ENCODE data around the gene CLBA1. TPM values are rescaled to one million over a fixed set of nuclear protein-coding genes. Genes with fewer than 3 reads are reported as not detected.
"Not testable (repeated sequence)": the region's sequence is repeated elsewhere in the genome, so short reads cannot be mapped to it uniquely, and the experiment has no call there.

CLBA1 gene
- total and polyA plus RNA-seq, 5 donors from 2014 or later, result 0.32 to 1.1 (median 0.92) TPM; not detected in 1

DNA sequence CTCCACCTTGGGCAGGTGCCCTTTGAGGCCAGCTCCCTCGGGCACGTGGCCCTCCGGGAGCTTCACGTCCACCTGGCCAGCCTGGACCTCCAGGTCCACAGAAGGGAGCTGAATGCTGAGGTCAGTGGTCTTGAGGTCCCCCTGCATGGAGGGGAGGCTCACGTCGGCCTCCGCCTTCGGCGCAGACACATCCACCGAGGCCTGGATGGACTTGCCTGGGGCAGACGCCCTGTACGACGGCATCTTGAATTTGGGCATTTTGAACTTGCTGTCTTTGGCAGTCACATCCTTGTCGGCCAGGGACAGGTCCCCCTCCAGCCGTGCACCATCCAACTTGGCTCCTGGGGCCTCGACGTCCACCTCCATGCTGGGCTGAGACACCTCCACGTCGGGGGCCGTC, 40.3 kb upstream of the CLBA1 start:
- ATAC-seq (ENCODE audit: low read depth in 2 of 2); H3K4me3 Mint-ChIP-seq; H3K27ac Mint-ChIP-seq; DNase-seq; H3K27ac ChIP-seq (ENCODE audit: insufficient read depth, low read length, poor library complexity, severe bottlenecking); H3K4me1 ChIP-seq (ENCODE audit: control insufficient read depth, insufficient read depth, low read length, poor library complexity, severe bottlenecking); H3K4me1 Mint-ChIP-seq; H3K4me3 ChIP-seq (ENCODE audit: low read depth, low read length); H3K9me3 ChIP-seq (ENCODE audit: control insufficient read depth in 2 of 2, low read length in 2 of 2); H3K27me3 ChIP-seq (ENCODE audit: control insufficient read depth, insufficient read depth, low read length); H3K36me3 Mint-ChIP-seq; H3K27me3 Mint-ChIP-seq; H3K36me3 ChIP-seq (ENCODE audit: control insufficient read depth, insufficient read depth, low read length); H3K9me3 Mint-ChIP-seq: not testable (repeated sequence)

DNA sequence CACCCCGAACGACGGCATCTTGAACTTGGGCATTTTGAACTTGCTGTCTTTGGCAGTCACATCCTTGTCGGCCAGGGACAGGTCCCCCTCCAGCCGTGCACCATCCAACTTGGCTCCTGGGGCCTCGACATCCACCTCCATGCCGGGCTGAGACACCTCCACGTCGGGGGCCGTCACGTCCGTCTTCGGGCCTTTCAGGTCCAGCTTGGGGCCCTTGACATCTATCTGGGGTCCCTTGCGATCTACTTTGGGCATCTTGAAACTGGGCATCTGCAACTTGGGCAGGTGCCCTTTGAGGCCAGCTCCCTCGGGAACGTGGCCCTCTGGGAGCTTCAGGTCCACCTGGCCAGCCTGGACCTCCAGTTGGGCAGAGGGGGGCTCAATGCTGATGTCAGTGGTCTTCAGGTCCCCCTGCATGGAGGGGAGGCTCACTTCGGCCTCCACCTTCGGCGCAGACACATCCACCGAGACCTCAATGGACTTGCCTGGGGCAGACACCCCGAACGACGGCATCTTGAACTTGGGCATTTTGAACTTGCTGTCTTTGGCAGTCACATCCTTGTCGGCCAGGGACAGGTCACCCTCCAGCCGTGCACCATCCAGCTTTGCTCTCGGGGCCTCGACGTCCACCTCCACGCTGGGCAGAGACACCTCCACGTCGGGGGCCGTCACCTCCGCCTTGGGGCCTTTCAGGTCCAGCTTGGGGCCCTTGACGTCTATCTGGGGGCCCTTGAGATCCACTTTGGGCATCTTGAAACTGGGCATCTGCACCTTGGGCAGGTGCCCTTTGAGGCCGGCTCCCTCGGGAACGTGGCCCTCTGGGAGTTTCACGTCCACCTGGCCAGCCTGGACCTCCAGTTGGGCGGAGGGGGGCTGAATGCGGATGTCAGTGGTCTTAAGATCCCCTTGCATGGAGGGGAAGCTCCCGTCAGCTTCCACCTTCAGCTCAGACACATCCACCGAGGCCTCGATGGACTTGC, 39.3 kb upstream of the CLBA1 start:
- not testable (repeated sequence) for H3K36me3 ChIP-seq (ENCODE audit: control insufficient read depth, insufficient read depth, low read length); H3K9me3 ChIP-seq (ENCODE audit: control insufficient read depth in 2 of 2, low read length in 2 of 2); H3K4me3 ChIP-seq (ENCODE audit: low read depth, low read length); H3K27ac Mint-ChIP-seq; H3K4me1 Mint-ChIP-seq; H3K4me3 Mint-ChIP-seq; DNase-seq; H3K27me3 ChIP-seq (ENCODE audit: control insufficient read depth, insufficient read depth, low read length); ATAC-seq (ENCODE audit: low read depth in 2 of 2); H3K36me3 Mint-ChIP-seq; H3K4me1 ChIP-seq (ENCODE audit: control insufficient read depth, insufficient read depth, low read length, poor library complexity, severe bottlenecking); H3K27me3 Mint-ChIP-seq; H3K27ac ChIP-seq (ENCODE audit: insufficient read depth, low read length, poor library complexity, severe bottlenecking); H3K9me3 Mint-ChIP-seq

DNA sequence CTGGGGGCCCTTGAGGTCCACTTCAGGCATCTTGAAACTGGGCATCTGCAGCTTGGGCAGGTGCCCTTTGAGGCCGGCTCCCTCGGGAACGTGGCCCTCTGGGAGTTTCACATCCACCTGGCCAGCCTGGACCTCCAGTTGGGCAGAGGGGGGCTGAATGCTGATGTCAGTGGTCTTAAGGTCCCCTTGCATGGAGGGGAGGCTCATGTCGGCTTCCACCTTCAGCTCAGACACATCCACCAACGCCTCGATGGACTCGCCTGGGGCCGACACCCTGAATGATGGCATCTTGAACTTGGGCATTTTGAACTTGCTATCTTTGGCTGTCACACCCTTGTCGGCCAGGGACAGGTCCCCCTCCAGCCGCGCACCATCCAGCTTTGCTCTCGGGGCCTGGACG, 38.4 kb upstream of the CLBA1 start:
- not testable (repeated sequence) for H3K9me3 ChIP-seq (ENCODE audit: control insufficient read depth in 2 of 2, low read length in 2 of 2); H3K4me1 Mint-ChIP-seq; H3K27ac ChIP-seq (ENCODE audit: insufficient read depth, low read length, poor library complexity, severe bottlenecking); H3K4me1 ChIP-seq (ENCODE audit: control insufficient read depth, insufficient read depth, low read length, poor library complexity, severe bottlenecking); H3K4me3 ChIP-seq (ENCODE audit: low read depth, low read length); DNase-seq; H3K9me3 Mint-ChIP-seq; H3K36me3 ChIP-seq (ENCODE audit: control insufficient read depth, insufficient read depth, low read length); H3K27me3 ChIP-seq (ENCODE audit: control insufficient read depth, insufficient read depth, low read length); H3K4me3 Mint-ChIP-seq; H3K27me3 Mint-ChIP-seq; H3K27ac Mint-ChIP-seq; ATAC-seq (ENCODE audit: low read depth in 2 of 2); H3K36me3 Mint-ChIP-seq

DNA sequence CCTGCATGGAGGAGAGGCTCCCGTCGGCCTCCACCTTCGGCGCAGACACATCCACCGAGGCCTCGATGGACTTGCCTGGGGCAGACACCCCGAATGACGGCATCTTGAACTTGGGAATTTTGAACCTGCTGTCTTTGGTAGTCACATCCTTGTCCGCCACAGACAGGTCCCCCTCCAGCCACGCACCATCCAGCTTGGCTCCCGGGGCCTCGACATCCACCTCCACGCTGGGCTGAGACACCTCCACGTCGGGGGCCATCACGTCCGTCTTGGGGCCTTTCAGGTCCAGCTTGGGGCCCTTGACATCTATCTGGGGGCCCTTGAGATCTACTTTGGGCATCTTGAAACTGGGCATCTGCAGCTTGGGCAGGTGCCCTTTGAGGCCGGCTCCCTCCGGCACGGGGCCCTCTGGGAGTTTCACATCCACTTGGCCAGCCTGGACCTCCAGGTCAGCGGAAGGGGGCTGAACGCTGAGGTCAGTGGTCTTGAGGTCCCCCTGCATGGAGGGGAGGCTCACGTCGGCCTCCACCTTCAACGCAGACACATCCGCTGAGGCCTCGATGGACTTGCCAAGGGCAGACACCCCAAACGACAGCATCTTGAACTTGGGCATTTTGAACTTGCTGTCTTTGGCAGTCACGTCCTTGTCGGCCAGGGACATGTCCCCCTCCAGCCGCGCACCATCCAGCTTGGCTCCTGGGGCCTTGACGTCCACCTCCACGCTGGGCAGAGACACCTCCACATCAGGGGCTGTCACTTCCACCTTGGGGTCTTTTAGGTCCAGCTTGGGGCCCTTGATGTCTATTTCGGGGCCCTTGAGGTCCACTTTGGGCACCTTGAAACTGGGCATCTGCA, 37.5 kb upstream of the CLBA1 start:
- not testable (repeated sequence) for H3K27me3 ChIP-seq (ENCODE audit: control insufficient read depth, insufficient read depth, low read length); H3K27me3 Mint-ChIP-seq; H3K36me3 Mint-ChIP-seq; ATAC-seq (ENCODE audit: low read depth in 2 of 2); H3K4me1 Mint-ChIP-seq; H3K27ac Mint-ChIP-seq; H3K27ac ChIP-seq (ENCODE audit: insufficient read depth, low read length, poor library complexity, severe bottlenecking); H3K9me3 ChIP-seq (ENCODE audit: control insufficient read depth in 2 of 2, low read length in 2 of 2); H3K4me1 ChIP-seq (ENCODE audit: control insufficient read depth, insufficient read depth, low read length, poor library complexity, severe bottlenecking); H3K9me3 Mint-ChIP-seq; H3K36me3 ChIP-seq (ENCODE audit: control insufficient read depth, insufficient read depth, low read length); H3K4me3 ChIP-seq (ENCODE audit: low read depth, low read length); H3K4me3 Mint-ChIP-seq; DNase-seq

DNA sequence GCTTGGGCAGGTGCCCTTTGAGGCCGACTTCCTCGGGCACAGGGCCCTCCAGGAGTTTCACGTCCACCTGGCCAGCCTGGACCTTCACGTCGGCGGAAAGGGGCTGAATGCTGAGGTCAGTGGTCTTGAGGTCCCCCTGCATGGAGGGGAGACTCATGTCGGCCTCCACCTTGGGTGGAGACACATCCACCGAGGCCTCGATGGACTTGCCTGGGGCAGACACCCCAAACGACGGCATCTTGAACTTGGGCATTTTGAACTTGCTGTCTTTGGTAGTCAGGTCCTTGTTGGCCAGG, 36.9 kb upstream of the CLBA1 start:
- Mint-ChIP-seq H3K36me3 (no peaks in the 10 kb centered on the region), H3K27ac (no peak overlapping the region), H3K9me3 (no peaks in the 10 kb centered on the region), H3K4me3 (no peak overlapping the region), H3K27me3 (no peaks in the 10 kb centered on the region), H3K4me1 (no peaks in the 10 kb centered on the region)
- Histone ChIP-seq H3K4me1 (ENCODE audit: control insufficient read depth, insufficient read depth, low read length, poor library complexity, severe bottlenecking) (no peaks in the 10 kb centered on the region), H3K27me3 (ENCODE audit: control insufficient read depth, insufficient read depth, low read length) (no peaks in the 10 kb centered on the region), H3K27ac (ENCODE audit: insufficient read depth, low read length, poor library complexity, severe bottlenecking) (no peak overlapping the region), H3K36me3 (ENCODE audit: control insufficient read depth, insufficient read depth, low read length) (no peaks in the 10 kb centered on the region), H3K9me3 (ENCODE audit: control insufficient read depth in 2 of 2, low read length in 2 of 2) (no peaks in the 10 kb centered on the region), H3K4me3 (ENCODE audit: low read depth, low read length) (no peak overlapping the region)
- no peak for ATAC-seq (ENCODE audit: low read depth in 2 of 2)
- DNase-seq, result no peak

DNA sequence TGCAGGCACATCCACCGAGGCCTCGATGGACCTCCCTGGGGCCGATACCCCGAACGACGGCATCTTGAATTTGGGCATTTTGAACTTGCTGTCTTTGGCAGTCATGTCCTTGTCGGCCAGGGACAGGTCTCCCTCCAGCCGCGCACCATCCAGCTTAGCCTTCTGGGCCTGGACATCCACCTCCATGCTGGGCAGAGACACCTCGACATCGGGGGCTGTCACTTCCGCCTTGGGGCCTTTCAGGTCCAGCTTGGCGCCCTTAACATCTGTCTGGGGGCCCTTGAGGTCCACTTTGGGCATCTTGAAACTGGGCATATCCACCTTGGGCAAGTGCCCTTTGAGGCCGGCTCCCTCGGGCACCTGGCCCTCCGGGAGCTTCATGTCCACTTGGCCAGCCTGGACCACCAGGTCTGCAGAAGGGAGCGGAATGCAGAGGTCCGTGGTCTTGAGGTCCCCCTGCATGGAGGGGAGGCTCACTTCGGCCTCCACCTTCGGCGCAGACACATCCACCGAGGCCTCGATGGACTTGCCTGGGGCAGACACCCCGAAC, 36.1 kb upstream of the CLBA1 start:
- H3K9me3 Mint-ChIP-seq; H3K27me3 ChIP-seq (ENCODE audit: control insufficient read depth, insufficient read depth, low read length); H3K4me3 ChIP-seq (ENCODE audit: low read depth, low read length); H3K9me3 ChIP-seq (ENCODE audit: control insufficient read depth in 2 of 2, low read length in 2 of 2); H3K27ac ChIP-seq (ENCODE audit: insufficient read depth, low read length, poor library complexity, severe bottlenecking); H3K4me1 ChIP-seq (ENCODE audit: control insufficient read depth, insufficient read depth, low read length, poor library complexity, severe bottlenecking); DNase-seq; H3K27me3 Mint-ChIP-seq; H3K4me1 Mint-ChIP-seq; H3K27ac Mint-ChIP-seq; ATAC-seq (ENCODE audit: low read depth in 2 of 2); H3K36me3 Mint-ChIP-seq; H3K36me3 ChIP-seq (ENCODE audit: control insufficient read depth, insufficient read depth, low read length); H3K4me3 Mint-ChIP-seq: not testable (repeated sequence)

DNA sequence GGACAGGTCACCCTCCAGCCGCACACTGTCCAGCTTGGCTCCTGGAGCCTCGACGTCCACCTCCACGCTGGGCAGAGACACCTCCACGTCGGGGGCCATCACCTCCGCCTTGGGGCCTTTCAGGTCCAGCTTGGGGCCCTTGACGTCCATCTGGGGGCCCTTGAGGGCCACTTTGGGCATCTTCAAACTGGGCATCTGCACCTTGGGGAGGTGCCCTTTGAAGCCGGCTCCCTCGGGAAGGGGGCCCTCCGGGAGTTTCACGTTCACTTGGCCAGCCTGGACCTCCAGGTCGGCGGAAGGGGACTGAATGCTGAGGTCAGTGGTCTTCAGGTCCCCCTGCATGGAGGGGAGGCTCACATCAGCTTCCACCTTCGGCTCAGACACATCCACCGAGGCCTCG, 35.6 kb upstream of the CLBA1 start:
- Histone ChIP-seq H3K27ac (ENCODE audit: insufficient read depth, low read length, poor library complexity, severe bottlenecking) (no peak overlapping the region), H3K9me3 (ENCODE audit: control insufficient read depth in 2 of 2, low read length in 2 of 2) (no peaks in the 10 kb centered on the region), H3K36me3 (ENCODE audit: control insufficient read depth, insufficient read depth, low read length) (no peaks in the 10 kb centered on the region), H3K4me1 (ENCODE audit: control insufficient read depth, insufficient read depth, low read length, poor library complexity, severe bottlenecking) (no peaks in the 10 kb centered on the region), H3K27me3 (ENCODE audit: control insufficient read depth, insufficient read depth, low read length) (no peaks in the 10 kb centered on the region), H3K4me3 (ENCODE audit: low read depth, low read length) (no peak overlapping the region)
- Mint-ChIP-seq H3K27ac (no peak overlapping the region), H3K4me1 (no peaks in the 10 kb centered on the region), H3K4me3 (no peak overlapping the region), H3K27me3 (no peaks in the 10 kb centered on the region), H3K36me3 (no peaks in the 10 kb centered on the region), H3K9me3 (no peaks in the 10 kb centered on the region)
- ATAC-seq (ENCODE audit: low read depth in 2 of 2) (no peak), DNase-seq (no peak)
